ENCODE results near the gene SLC66A3.

Gene SLC66A3

DNA sequence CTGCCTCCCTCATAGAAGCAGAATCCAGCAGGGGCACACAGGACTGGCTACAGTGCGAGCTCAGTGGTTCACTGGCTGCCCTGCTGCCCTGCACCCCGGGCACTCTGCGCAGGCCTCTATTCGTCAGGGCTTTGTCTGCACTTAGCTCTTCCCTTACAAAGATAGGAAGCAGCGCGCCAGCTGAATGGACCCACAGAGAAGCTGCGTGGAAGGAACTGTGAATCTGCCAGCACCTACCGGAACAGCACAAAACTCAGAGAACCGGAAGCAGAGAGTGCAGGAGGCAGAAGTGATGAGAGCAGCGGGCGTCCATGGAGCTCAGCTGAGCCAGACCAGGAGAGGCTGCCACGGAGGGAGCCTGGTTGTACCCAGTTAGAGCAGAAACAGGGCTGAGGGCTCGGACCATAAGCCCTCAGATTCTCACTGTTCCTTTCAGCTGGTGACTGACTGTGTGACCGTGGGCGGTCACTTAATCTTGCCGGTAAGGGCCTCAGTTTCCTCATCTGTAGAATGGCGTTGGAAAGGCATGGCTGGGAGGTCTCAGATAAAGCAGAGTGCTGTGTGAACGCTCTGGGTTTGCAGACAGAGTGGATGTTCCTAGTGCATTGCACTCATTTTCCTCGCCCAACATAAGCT lies 23.1 kb upstream of the SLC66A3 start:
- no peaks in the 10 kb centered on the region for H3K36me3 Mint-ChIP-seq (ENCODE audit: low read depth)
- peak overlapping the region; percentile 42 for H3K4me3 Mint-ChIP-seq
- peaks cover 38% of the 10 kb centered on the region for H3K27me3 Mint-ChIP-seq (ENCODE audit: low read depth, poor library complexity)
- no peak overlapping the region for H3K27ac Mint-ChIP-seq
- peaks cover 31% of the 10 kb centered on the region for H3K4me1 Mint-ChIP-seq
- no peak for DNase-seq
- no peaks in the 10 kb centered on the region for H3K9me3 Mint-ChIP-seq
- TF ChIP-seq, protein P1, sequence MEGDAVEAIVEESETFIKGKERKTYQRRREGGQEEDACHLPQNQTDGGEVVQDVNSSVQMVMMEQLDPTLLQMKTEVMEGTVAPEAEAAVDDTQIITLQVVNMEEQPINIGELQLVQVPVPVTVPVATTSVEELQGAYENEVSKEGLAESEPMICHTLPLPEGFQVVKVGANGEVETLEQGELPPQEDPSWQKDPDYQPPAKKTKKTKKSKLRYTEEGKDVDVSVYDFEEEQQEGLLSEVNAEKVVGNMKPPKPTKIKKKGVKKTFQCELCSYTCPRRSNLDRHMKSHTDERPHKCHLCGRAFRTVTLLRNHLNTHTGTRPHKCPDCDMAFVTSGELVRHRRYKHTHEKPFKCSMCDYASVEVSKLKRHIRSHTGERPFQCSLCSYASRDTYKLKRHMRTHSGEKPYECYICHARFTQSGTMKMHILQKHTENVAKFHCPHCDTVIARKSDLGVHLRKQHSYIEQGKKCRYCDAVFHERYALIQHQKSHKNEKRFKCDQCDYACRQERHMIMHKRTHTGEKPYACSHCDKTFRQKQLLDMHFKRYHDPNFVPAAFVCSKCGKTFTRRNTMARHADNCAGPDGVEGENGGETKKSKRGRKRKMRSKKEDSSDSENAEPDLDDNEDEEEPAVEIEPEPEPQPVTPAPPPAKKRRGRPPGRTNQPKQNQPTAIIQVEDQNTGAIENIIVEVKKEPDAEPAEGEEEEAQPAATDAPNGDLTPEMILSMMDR (IDR thresholded peaks at IDR 0.05): no peak

DNA sequence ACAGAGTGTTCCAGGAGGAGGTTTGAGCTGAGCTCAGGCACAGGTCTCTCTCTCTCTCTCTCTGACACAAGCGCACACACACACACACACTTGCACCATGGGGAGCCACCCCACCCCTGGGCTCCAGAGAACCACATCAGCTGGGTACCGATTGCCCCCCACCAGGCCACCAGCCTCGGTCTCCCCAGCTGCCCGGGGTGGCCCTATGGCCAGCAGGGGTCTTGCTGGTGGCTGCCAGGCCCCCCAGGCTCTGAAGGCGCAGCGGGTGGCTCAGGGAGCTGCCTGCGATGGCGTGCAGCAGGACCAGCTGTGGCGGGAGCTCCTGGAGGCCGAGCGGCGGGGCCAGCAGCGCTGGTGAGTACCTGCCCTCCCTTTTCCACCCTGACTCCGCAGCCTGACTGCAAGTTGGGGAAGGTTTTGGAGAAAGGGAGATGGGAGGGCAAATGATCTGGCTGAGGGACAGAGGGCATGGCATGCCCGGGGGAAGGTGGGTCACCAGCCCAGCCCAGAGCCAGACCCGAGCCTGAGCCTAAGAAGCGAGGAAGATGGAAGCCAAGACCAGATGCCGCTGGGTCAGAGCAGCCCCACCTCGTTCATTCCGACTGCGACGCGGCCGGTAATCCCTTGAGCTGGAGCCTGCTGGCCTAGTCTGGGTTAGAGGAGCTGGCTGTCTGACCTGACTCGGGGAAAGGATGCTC lies 21.9 kb upstream of the SLC66A3 start:
- TF ChIP-seq, protein P1 (IDR thresholded peaks at IDR 0.05): no peak
- Mint-ChIP-seq H3K36me3 (ENCODE audit: low read depth) (no peaks in the 10 kb centered on the region), H3K4me3 (peak overlapping the region; percentile 87), H3K4me1 (peaks cover 31% of the 10 kb centered on the region), H3K9me3 (no peaks in the 10 kb centered on the region), H3K27me3 (ENCODE audit: low read depth, poor library complexity) (peaks cover 34% of the 10 kb centered on the region), H3K27ac (peak overlapping the region; percentile 94)
- peak; percentile 37 for DNase-seq

DNA sequence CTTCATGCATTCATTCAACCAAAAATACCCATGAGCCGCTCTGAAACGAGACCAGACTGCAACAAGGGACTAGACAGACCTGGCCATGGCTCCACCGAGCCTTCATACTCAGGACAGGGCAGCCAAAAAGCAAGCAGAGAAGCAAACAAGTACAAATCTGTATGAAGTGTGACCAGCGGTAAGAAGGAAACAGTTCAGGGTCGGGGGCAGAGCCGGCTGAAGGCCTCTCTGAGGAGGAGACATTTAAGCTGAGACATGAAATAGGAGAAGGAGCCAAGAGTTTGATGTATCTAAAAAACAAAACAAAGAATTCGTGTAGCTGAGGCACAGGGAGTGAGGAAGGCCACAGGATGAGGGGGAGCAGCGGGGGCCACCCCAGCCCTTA lies 21.3 kb upstream of the SLC66A3 start:
- Mint-ChIP-seq H3K4me3 (peak overlapping the region; percentile 78), H3K36me3 (ENCODE audit: low read depth) (no peaks in the 10 kb centered on the region), H3K4me1 (peaks cover 31% of the 10 kb centered on the region), H3K27me3 (ENCODE audit: low read depth, poor library complexity) (peaks cover 30% of the 10 kb centered on the region), H3K27ac (peak overlapping the region; percentile 83), H3K9me3 (no peaks in the 10 kb centered on the region)
- DNase-seq: no peak
- TF ChIP-seq, protein P1 (IDR thresholded peaks at IDR 0.05): no peak

- Mint-ChIP-seq H3K9me3 (no peaks in the 10 kb centered on the region), H3K36me3 (ENCODE audit: low read depth) (no peaks in the 10 kb centered on the region), H3K4me3 (peak overlapping the region; percentile 27), H3K27ac (no peak overlapping the region), H3K27me3 (ENCODE audit: low read depth, poor library complexity) (peaks cover 30% of the 10 kb centered on the region), H3K4me1 (peaks cover 31% of the 10 kb centered on the region)
- TF ChIP-seq, protein P1 (IDR thresholded peaks at IDR 0.05): no peak
- DNase-seq: no peak
Measured at GRCh38 chr2:11134349-11134748, 20.9 kb upstream of the SLC66A3 start.

DNA sequence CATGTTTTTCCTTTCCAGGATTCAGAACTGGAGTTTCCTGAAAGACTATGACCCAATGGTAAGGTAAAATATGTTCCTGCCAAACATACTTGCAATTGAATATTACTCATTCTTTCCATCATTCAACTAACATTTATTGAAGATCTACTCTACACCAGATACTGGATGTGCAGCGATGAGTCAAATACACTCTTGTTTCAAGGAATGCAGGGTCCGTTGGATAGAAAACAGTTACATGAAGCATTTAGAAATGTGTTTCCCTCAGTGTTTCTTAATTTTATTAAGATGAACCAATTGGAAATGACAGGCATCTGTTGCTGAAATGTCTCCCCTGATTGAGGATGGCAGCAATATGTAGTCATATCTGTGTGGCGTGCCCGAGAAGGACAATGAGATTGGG lies 14.8 kb upstream of the SLC66A3 start:
- Mint-ChIP-seq H3K36me3 (ENCODE audit: low read depth) (no peaks in the 10 kb centered on the region), H3K4me1 (peaks cover 18% of the 10 kb centered on the region), H3K27me3 (ENCODE audit: low read depth, poor library complexity) (peaks cover 24% of the 10 kb centered on the region), H3K27ac (no peak overlapping the region), H3K4me3 (no peak overlapping the region), H3K9me3 (no peaks in the 10 kb centered on the region)
- DNase-seq: no peak
- TF ChIP-seq, protein P1 (IDR thresholded peaks at IDR 0.05): no peak

DNA sequence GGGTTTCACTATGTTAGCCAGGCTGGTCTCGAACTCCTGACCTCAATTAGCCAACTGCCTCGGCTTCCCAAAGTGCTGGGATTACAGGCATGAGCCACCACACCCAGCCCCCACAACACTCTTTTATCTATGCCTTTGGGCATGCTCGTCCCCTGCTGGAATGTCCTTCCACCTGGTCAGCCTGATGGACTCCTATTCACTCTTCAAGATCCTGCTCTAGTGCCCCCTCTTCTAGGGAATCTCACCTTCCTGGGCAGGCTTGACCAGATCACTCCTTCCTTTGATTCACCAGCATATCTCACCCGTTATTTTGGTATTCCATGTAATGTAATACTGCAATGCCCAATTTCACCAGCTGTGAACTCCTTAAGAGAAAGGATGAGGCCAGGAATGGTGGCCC lies 13.9 kb upstream of the SLC66A3 start:
- DNase-seq: no peak
- no peak overlapping the region for H3K4me3 Mint-ChIP-seq
- TF ChIP-seq, protein P1 (IDR thresholded peaks at IDR 0.05): no peak
- H3K36me3 Mint-ChIP-seq (ENCODE audit: low read depth): no peaks in the 10 kb centered on the region
- no peak overlapping the region for H3K27ac Mint-ChIP-seq
- H3K4me1 Mint-ChIP-seq: peaks cover 18% of the 10 kb centered on the region
- peaks cover 27% of the 10 kb centered on the region for H3K27me3 Mint-ChIP-seq (ENCODE audit: low read depth, poor library complexity)
- no peaks in the 10 kb centered on the region for H3K9me3 Mint-ChIP-seq
